ENCODE data around the gene MYEF2.

DNA sequence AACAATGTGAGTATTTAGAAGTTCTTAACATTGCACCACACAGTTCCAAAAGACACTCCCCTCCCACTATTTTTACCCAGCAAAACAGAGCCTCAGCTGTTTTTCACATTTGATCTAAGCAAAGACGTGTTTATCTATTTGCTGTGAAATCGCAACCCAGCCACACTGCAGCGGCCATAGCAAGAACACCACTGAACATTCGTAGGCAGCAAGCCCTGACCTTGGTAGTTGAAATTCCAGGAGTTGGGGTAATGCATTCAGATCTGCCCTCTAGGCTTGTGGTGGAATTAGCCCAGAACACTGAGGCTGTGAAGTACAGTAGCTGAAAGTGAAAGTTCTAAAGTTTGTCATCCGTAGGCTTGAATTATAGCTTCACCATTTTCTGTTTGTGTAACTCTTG, 74.4 kb downstream of the MYEF2 start:
- TF ChIP-seq, protein P1, sequence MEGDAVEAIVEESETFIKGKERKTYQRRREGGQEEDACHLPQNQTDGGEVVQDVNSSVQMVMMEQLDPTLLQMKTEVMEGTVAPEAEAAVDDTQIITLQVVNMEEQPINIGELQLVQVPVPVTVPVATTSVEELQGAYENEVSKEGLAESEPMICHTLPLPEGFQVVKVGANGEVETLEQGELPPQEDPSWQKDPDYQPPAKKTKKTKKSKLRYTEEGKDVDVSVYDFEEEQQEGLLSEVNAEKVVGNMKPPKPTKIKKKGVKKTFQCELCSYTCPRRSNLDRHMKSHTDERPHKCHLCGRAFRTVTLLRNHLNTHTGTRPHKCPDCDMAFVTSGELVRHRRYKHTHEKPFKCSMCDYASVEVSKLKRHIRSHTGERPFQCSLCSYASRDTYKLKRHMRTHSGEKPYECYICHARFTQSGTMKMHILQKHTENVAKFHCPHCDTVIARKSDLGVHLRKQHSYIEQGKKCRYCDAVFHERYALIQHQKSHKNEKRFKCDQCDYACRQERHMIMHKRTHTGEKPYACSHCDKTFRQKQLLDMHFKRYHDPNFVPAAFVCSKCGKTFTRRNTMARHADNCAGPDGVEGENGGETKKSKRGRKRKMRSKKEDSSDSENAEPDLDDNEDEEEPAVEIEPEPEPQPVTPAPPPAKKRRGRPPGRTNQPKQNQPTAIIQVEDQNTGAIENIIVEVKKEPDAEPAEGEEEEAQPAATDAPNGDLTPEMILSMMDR (IDR thresholded peaks at IDR 0.05): no peak
- no peak for TF ChIP-seq POLR2A (IDR thresholded peaks at IDR 0.05)
